Activated CD8-positive, alpha-beta memory T cell treated with anti-CD3 and anti-CD28 coated beads, Interleukin-2, amount 50 U/mL, for 24 hours (primary cell): Measurements from ENCODE around the gene PTMS.
"Not testable (repeated sequence)": the region's sequence is repeated elsewhere in the genome, so short reads cannot be mapped to it uniquely, and the experiment has no call there.

Source experiments
- DNase-seq: peaks from one replicate; pipeline ENCODE4 v3.0.0-alpha.2; 2020; ENCODE audit errors: extremely low read depth

Gene PTMS

GRCh38 chr12:6765634-6766581 is at the start of gene PTMS:
Gene PTMS (plus strand): TSS chr12:6766363. CDS start chr12:6766706, 343 bp downstream.
- DNase-seq = no peak

- no peak for DNase-seq
Observed at GRCh38 chr12:6716874-6717437, 49.2 kb upstream of the PTMS start.

GRCh38 chr12:6722863-6723262 is 43.3 kb upstream of the PTMS start:
- DNase-seq = no peak

GRCh38 chr12:6723607-6724408 is 42.4 kb upstream of the PTMS start, which contains the start of gene COPS7A:
Gene COPS7A (plus strand): TSS chr12:6724046. CDS start chr12:6724657, 611 bp downstream.
- DNase-seq = peak; percentile 95

GRCh38 chr12:6724409-6724797 is 41.8 kb upstream of the PTMS start:
- DNase-seq = no peak

GRCh38 chr12:6725350-6725749 is 40.8 kb upstream of the PTMS start:
- DNase-seq = no peak

GRCh38 chr12:6729186-6729585 is 37.0 kb upstream of the PTMS start:
- no peak for DNase-seq

- no peak for DNase-seq
Observed at GRCh38 chr12:6730169-6730568, 36.0 kb upstream of the PTMS start.

- no peak for DNase-seq
Observed at GRCh38 chr12:6734506-6735387, 31.4 kb upstream of the PTMS start.

- DNase-seq = no peak
Observed at GRCh38 chr12:6735448-6736191, 30.5 kb upstream of the PTMS start.

GRCh38 chr12:6736754-6737153 is 29.4 kb upstream of the PTMS start:
- DNase-seq = no peak

GRCh38 chr12:6742080-6742479 is 24.1 kb upstream of the PTMS start:
- not testable (repeated sequence) for DNase-seq

- DNase-seq = no peak
Observed at GRCh38 chr12:6742834-6743233, 23.3 kb upstream of the PTMS start.

- not testable (repeated sequence) for DNase-seq
Observed at GRCh38 chr12:6743300-6743699, 22.9 kb upstream of the PTMS start.

- no peak for DNase-seq
Observed at GRCh38 chr12:6745741-6746525, 20.2 kb upstream of the PTMS start.

GRCh38 chr12:6747216-6747615 is 18.9 kb upstream of the PTMS start:
- no peak for DNase-seq

- DNase-seq = no peak
Observed at GRCh38 chr12:6748761-6749160, 17.4 kb upstream of the PTMS start.

- DNase-seq = no peak
Observed at GRCh38 chr12:6750506-6750905, 15.7 kb upstream of the PTMS start.

GRCh38 chr12:6751767-6752166 is 14.4 kb upstream of the PTMS start:
- no peak for DNase-seq
